Measurements from ENCODE around the gene LPCAT1.

LPCAT1 gene

DNA sequence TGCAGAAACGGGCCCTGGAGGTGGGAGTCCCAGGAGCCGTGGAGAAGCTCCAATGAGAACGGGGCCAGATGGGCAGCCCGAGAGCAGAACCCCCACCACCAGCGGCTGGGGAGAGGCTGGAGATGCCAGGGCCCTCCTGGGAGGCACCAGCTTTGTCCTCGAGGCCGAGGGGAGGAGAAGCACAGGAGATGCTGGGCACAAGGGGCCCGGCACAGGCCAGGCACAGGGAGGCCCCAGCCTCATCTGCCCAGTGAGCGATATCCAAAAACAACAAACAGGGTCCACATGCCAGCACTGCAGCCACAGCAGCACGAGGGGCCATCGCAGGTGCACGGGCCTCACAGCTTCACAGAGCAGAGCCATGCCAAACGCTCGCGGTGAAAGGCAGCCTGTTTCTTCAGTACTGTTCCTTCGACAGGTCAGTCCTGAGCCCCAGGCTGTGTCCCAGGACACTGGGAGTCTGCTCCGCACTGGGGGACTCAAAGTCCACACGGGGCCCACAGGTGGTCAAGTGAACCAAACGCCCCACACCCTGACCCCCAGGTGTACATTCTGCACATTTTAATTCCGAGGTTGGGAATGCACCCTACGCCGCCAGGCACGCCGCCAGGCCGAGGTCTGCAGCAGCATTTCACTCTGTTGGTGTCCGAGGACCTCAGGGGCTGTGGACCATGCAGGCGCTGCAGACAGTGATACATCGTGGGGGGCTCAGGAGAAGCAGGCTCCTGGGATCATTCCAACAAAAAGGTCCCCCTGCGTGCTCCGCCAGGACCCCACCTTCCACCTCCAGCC is 9.5 kb downstream of the LPCAT1 start:
- DNase-seq (ENCODE audit: insufficient read length), result no peak
- TF ChIP-seq TAF1 (IDR thresholded peaks at IDR 0.05; ENCODE audit: borderline replicate concordance, low read depth, low read length), result no peak
- no peak for TF ChIP-seq POLR2AphosphoS5 (IDR thresholded peaks at IDR 0.05; ENCODE audit: low read depth, low read length)
- no peak for TF ChIP-seq POLR2A (IDR thresholded peaks at IDR 0.05; ENCODE audit: low read depth, low read length)
- no peak for FAIRE-seq

DNA sequence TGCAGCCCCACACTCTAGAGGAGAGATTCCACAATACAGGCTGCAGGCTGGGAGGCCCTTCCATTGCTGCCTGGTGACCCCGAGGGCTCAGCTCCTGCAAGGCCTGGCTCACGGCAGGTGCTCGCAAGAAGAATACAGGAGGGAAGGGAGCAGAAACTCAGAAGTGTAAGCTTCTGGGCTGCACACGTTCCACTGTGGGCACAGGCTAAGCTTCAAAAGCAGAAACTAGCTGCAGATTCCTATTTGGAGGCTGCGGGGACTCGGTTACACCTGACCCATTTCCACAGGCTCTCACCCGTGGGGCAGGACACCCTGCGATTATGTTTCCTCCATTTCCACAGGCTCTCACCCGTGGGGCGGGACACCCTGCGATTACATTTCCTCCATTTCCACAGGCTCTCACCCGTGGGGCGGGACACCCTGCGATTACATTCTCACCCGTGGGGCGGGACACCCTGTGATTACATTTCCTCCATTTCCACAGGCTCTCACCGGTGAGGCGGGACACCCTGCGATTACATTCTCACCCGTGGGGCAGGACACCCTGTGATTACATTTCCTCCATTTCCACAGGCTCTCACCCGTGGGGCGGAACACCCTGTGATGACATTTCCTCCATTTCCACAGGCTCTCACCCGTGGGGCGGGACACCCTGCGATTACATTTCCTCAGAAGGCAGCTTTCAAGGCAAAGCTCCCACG is 10.3 kb downstream of the LPCAT1 start:
- FAIRE-seq (no peak), DNase-seq (ENCODE audit: insufficient read length) (no peak)
- TF ChIP-seq POLR2AphosphoS5 (IDR thresholded peaks at IDR 0.05; ENCODE audit: low read depth, low read length), result no peak
- no peak for TF ChIP-seq TAF1 (IDR thresholded peaks at IDR 0.05; ENCODE audit: borderline replicate concordance, low read depth, low read length)
- TF ChIP-seq POLR2A (IDR thresholded peaks at IDR 0.05; ENCODE audit: low read depth, low read length), result no peak

DNA sequence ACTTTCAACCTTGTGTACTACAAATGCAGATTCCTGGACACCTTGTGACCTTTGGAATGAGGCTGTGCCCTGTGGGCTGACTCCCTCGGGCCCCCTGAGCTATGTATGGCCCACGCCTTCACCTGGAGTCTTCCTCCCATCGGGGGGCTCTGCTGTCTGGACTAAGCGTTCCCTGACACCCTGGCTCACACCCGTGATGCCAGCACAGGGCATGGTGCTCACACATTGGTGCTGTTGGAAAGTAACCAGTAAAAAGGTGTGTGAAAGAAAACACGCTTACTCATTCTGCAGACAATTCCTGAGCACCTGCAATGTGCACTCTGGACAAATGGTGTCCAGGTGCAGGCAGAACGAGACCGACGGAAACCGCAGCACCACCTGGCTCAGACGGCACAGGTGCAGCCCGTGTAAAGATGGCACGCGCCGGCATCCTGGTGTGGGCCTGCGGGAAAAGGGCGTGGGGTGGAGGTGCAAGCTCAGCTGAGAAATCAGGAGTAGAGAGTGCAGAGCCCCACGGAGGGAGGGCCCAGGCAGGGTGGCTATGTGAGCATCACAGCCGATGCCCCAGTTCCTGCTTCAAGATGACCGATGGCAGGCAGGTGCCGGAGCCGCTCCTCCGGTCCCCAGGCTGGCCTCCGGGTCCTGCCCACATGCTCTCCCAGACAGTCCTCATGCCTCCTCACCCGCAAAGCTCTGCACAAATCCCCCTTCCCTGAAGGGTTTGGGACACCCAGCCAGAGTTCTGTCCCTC is 11.0 kb downstream of the LPCAT1 start:
- DNase-seq (ENCODE audit: insufficient read length) (no peak), FAIRE-seq (no peak)
- TF ChIP-seq POLR2AphosphoS5 (IDR thresholded peaks at IDR 0.05; ENCODE audit: low read depth, low read length), result no peak
- TF ChIP-seq POLR2A (IDR thresholded peaks at IDR 0.05; ENCODE audit: low read depth, low read length), result no peak
- TF ChIP-seq TAF1 (IDR thresholded peaks at IDR 0.05; ENCODE audit: borderline replicate concordance, low read depth, low read length), result no peak

DNA sequence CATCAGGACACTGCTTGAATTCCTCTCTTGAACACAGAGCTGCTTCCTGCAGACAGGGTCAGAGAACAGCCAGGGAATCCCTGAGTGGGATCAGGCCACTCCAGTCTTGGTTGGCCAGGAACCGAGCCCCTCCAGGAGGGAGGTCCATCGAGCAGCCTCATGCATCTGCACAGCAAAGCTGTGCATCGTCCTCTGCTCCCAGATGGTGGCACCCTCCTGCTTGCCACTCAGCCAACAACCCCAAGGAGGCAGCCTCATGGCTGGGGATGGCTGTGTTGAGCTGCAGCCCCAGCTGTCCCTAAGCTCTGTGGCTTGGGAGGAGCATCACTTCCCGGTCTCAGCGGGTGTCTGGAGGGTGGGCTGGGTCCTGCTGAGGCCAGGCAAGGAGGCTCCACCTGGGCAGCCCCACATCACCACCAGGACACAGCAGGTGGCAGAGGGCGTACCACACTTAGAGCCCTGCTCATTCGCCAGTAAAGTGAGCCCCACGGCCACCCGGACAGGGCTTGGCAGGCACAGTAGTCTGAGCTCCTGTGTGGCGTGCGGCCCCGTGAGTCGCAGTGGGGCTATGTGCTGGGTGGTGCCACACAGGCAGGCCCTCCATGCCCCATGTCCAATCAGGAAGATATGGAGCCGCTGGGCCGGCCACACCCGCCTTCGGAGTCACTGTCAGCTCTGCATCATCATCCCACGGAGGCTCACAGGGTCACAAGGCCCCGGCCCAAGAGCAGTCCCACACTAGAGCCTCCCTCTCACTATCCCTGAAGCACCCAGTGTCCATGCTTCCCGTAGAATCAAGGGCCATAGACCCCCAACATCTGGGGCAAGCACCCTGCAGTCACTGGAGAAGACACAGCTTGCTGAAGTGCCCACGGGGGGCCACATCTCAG is 11.9 kb downstream of the LPCAT1 start:
- TF ChIP-seq TAF1 (IDR thresholded peaks at IDR 0.05; ENCODE audit: borderline replicate concordance, low read depth, low read length) (no peak), POLR2A (IDR thresholded peaks at IDR 0.05; ENCODE audit: low read depth, low read length) (no peak), POLR2AphosphoS5 (IDR thresholded peaks at IDR 0.05; ENCODE audit: low read depth, low read length) (no peak)
- no peak for DNase-seq (ENCODE audit: insufficient read length)
- no peak for FAIRE-seq

DNA sequence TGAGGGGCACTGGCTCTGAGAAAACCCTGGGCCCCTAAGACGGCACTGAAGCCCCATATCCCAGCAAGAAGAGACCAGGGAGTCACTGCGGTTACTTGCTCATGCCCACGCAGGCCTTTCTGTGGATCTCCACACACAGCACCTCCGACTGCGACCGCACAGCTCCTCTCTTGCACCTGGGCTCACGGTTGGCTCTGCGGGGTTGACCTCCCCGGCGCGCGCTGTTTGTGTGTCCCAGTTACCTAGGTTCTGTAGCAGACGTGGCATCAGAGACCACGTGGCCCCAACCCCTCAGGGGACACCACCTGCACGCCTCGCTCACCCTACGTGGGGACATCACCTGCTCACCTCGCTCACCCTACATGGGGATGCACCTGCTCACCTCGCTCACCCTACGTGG is 12.7 kb downstream of the LPCAT1 start:
- TF ChIP-seq TAF1 (IDR thresholded peaks at IDR 0.05; ENCODE audit: borderline replicate concordance, low read depth, low read length) (no peak), POLR2AphosphoS5 (IDR thresholded peaks at IDR 0.05; ENCODE audit: low read depth, low read length) (no peak), POLR2A (IDR thresholded peaks at IDR 0.05; ENCODE audit: low read depth, low read length) (no peak)
- DNase-seq (ENCODE audit: insufficient read length) (no peak), FAIRE-seq (no peak)

DNA sequence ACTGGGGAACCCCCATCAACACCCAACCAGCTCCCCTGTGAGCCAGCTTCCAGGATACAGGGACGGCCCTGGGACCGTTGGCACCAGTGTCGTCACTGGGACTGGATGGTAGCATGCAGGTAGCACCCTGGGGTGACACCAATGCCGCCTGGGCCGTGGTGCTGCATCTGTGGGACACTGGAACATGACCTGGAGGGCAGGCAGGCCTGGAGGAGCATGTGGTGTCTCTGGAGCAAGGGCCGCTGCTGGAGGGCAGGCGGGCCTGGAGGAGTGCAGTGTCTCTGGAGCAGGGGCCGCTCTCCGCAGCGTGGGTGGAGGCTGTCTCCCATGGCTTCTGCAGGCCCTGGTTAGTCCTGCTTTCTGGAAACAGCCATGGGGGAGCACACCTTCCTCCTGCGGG is 13.1 kb downstream of the LPCAT1 start:
- TF ChIP-seq POLR2AphosphoS5 (IDR thresholded peaks at IDR 0.05; ENCODE audit: low read depth, low read length), result no peak
- TF ChIP-seq POLR2A (IDR thresholded peaks at IDR 0.05; ENCODE audit: low read depth, low read length), result no peak
- FAIRE-seq (no peak), DNase-seq (ENCODE audit: insufficient read length) (peak; percentile 23)

DNA sequence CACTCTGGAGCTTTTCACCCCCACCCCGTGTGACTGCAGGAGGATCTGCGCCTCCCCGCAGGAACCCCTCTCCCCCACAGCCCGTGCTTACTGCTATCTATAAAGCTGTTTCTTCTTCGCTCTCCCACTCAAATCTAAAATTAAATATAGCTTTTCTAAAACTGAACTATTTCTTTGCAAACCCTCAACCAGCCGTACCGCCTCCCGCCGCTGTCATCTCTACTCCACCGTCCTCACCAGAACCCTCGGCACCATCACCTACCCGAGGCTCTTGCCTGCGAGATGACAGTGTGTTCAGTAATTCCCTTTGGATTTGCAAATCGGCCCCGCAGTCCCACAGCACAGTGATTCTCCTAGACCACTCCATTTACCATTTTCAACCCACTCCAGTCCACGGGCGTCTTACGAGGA is 13.6 kb downstream of the LPCAT1 start:
- DNase-seq (ENCODE audit: insufficient read length) (no peak), FAIRE-seq (no peak)
- TF ChIP-seq TAF1 (IDR thresholded peaks at IDR 0.05; ENCODE audit: borderline replicate concordance, low read depth, low read length) (no peak), POLR2A (IDR thresholded peaks at IDR 0.05; ENCODE audit: low read depth, low read length) (no peak), POLR2AphosphoS5 (IDR thresholded peaks at IDR 0.05; ENCODE audit: low read depth, low read length) (no peak)

DNA sequence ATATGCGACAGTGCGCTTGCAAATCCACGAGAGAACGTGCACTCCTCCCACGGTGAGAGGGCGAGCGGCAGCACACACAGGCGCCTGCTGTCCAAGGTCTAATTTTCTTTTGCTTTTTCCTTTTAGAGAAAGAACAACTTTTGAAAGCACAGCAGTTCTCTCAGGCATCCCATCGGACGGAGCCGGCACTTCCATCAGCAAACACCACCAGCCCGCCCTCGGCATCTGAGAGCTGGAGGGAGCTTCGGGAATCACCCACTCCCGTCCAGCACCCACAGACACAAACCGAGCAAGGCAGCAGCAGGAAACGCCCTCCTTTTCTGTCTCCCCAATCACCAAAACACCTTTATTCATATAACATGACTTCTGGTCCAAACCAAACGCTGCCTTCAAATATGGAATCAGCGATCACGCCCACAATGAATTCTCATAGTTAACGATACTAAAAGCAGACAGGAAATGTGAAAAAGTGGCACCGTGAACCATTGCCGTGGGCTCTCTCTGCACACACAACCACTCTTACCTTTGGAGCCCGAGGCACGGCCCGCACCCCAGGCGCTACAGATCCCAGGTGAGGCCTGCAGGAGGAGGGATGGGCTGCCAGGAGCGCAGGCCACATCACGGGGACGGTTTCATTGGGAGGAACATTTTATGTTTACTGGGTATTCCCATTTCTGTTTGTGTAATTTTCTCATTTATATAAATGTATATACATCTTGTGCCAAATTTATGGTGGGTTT is 14.2 kb downstream of the LPCAT1 start:
- no peak for TF ChIP-seq TAF1 (IDR thresholded peaks at IDR 0.05; ENCODE audit: borderline replicate concordance, low read depth, low read length)
- no peak; the same call in 1 of the 2 replicates for TF ChIP-seq POLR2A (IDR thresholded peaks at IDR 0.05; ENCODE audit: low read depth, low read length)
- TF ChIP-seq POLR2AphosphoS5 (IDR thresholded peaks at IDR 0.05; ENCODE audit: low read depth, low read length), result no peak
- FAIRE-seq (no peak), DNase-seq (ENCODE audit: insufficient read length) (no peak)

DNA sequence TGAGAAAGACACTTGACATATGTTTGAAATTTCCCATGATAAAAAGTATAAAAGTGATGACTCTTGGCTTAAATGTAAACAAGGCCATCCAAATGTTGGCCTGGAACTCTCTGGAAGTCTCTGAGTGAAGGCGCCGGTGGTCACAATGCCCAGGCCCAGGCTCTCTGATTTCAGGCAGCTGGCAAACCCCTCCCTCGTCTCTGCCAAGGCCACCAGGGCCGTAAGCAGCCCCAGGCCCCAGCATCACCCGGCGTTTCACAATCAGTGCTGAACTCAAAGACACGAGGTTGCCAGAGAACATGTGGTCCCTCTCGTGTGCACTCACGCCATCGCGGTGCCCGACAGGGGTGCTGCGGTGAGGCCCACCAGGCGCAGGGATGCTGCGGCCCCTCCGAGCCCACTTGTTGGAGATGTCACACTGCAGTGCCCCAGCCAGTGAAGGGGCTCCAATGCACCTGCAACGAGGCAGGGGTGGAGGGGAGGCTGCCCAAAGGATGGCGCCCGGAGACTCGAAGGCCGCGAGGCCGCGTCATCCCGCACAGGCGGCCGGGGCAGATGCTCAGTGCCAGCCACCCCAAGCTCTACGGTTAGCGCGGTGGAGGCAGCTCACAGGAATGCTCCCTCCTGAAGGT is 15.0 kb downstream of the LPCAT1 start:
- TF ChIP-seq POLR2A (IDR thresholded peaks at IDR 0.05; ENCODE audit: low read depth, low read length) (no peak), TAF1 (IDR thresholded peaks at IDR 0.05; ENCODE audit: borderline replicate concordance, low read depth, low read length) (no peak), POLR2AphosphoS5 (IDR thresholded peaks at IDR 0.05; ENCODE audit: low read depth, low read length) (no peak)
- FAIRE-seq (no peak), DNase-seq (ENCODE audit: insufficient read length) (no peak)
